Measurements from ENCODE around the gene TGFBR3.

DNA sequence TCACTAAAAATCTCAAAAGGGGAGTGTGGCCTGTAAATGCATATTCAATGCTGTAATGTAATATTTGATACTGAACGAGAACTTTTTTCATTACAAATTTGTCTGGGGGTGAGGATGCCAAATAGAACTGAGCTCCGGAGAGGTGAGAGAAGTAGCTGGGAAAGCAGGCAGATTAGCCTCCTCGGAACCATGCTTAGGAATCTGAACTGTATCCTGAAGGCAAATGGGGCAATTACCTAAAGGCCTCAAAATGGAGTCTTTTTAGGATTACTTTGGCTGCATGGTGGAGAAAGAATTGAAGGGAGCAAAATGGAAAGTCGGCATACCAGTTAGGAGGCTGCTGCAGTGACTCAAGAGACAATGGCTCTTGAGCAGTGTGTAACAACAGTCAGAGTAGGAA, 206.5 kb downstream of the TGFBR3 start:
- TF ChIP-seq, protein P1, sequence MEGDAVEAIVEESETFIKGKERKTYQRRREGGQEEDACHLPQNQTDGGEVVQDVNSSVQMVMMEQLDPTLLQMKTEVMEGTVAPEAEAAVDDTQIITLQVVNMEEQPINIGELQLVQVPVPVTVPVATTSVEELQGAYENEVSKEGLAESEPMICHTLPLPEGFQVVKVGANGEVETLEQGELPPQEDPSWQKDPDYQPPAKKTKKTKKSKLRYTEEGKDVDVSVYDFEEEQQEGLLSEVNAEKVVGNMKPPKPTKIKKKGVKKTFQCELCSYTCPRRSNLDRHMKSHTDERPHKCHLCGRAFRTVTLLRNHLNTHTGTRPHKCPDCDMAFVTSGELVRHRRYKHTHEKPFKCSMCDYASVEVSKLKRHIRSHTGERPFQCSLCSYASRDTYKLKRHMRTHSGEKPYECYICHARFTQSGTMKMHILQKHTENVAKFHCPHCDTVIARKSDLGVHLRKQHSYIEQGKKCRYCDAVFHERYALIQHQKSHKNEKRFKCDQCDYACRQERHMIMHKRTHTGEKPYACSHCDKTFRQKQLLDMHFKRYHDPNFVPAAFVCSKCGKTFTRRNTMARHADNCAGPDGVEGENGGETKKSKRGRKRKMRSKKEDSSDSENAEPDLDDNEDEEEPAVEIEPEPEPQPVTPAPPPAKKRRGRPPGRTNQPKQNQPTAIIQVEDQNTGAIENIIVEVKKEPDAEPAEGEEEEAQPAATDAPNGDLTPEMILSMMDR (IDR thresholded peaks at IDR 0.05): no peak
- TF ChIP-seq POLR2A (IDR thresholded peaks at IDR 0.05): no peak
- TF ChIP-seq EP300 (IDR thresholded peaks at IDR 0.05): no peak
